ENCODE measurements around the gene HFM1. TPM values are rescaled to one million over a fixed set of nuclear protein-coding genes. Genes with fewer than 3 reads are reported as not detected.
"Not testable (repeated sequence)": the region's sequence is repeated elsewhere in the genome, so short reads cannot be mapped to it uniquely, and the experiment has no call there.

HFM1 gene
- polyA plus RNA-seq, 3 donors from 2014 or later: not detected

DNA sequence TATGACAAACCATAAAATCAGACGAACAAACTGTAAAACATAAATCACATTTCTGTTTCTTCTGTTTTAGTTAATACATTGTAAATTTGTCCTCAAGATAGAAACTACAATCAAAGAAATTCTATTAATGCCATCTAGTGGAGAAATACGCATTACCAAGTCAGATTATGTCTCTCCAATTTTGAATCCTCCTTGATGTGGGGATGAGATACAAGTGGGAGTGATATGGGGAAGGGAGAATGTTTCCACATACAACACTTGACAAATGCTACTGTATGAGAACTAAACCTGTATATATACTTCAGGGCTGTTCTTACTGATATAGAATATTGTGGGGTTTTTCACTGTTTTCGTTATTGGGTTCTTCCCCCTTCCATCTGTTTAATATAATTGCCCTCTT, 2.6 kb downstream of the HFM1 start:
- H3K27me3 Mint-ChIP-seq (ENCODE audit: low read depth in 3 of 3): peaks cover 2 to 24% (median 10%) of the 10 kb centered on the region in 3 donors
- no peaks in the 10 kb centered on the region for H3K9me3 Mint-ChIP-seq
- no peak overlapping the region for H3K4me3 Mint-ChIP-seq
- H3K36me3 Mint-ChIP-seq: no peaks in the 10 kb centered on the region
- H3K27ac Mint-ChIP-seq: no peak overlapping the region
- DNase-seq: no peak
- H3K4me1 Mint-ChIP-seq: peaks cover 4 to 12% of the 10 kb centered on the region in 2 donors

DNA sequence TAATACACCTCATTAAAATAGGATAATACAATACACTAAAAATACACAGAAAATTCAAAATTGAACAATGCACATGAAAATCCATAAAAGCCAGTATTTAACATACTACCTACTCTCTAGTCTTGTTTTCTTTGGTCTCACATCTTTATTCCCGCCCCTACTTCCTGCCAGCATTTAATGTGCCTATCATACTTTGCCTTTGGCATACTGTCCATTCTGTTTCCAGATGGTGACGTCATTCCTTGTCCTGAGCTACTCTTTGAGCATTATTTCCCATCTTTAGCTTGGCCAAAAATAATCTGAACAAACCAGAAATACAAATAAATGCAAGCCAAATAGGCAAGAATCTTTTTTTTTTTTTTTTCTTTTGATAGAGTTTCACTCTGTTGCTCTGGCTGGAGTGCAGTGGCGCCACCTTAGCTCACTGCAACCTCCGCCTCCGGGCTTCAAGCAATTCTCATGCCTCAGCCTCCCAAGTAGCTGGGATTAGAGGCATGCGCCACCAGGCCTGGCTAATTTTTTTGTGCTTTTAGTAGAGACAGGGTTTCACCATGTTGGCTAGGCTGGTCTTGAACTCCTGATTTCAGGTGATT, 4.4 kb downstream of the HFM1 start:
- peaks cover 4 to 12% of the 10 kb centered on the region in 2 donors for H3K4me1 Mint-ChIP-seq
- H3K27ac Mint-ChIP-seq: no peak overlapping the region
- DNase-seq: no peak
- H3K36me3 Mint-ChIP-seq: no peaks in the 10 kb centered on the region
- H3K27me3 Mint-ChIP-seq (ENCODE audit: low read depth in 3 of 3): peaks cover 2 to 20% (median 6%) of the 10 kb centered on the region in 3 donors
- no peaks in the 10 kb centered on the region for H3K9me3 Mint-ChIP-seq
- no peak overlapping the region for H3K4me3 Mint-ChIP-seq

DNA sequence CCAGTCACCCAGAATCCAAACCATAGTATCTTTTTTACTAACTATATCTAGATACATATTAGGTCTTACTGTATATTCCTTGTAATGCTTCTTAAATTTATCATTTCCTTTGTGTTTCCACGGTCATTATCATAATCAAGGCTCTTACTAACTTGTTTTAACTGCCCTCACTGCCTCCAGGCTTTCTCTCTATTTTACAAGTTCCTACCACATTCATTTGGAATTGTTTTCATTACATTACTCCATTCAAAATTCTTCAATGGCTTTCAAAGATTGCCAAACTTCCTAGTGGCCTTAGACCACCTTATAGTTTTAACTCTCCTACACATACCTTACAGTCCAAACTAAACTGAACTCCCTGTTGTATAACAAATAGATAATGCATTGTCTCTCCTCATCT, 6.3 kb downstream of the HFM1 start:
- Mint-ChIP-seq H3K27ac (no peak overlapping the region), H3K9me3 (no peaks in the 10 kb centered on the region), H3K4me3 (no peak overlapping the region), H3K4me1 (no peaks in the 10 kb centered on the region), H3K36me3 (no peaks in the 10 kb centered on the region), H3K27me3 (ENCODE audit: low read depth in 3 of 3) (peaks cover 0 to 14% (median 2%) of the 10 kb centered on the region in 3 donors)
- no peak for DNase-seq

GRCh38 chr1:91397605-91398004, 7.0 kb downstream of the HFM1 start:
- H3K27me3 Mint-ChIP-seq (ENCODE audit: low read depth in 3 of 3): peaks cover under 1 to 14% (median 2%) of the 10 kb centered on the region in 3 donors
- no peaks in the 10 kb centered on the region for H3K36me3 Mint-ChIP-seq

DNA sequence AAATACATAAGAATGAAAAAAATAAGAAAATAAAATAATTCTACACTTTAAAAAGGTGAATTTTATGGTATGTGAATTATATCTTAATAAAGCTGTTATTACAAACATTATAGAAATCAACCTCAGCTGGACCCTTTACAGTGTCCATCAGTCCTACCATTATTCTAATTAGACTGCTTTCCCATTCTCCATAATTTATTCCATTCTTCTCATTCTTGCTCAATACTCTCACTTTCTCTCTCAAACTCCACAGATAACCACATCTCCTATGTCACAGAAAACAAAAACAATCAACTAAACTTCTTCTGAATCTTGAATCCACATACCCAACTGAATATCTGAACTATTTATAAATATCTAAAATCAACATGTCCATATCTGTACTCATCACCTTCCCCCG, 11.6 kb downstream of the HFM1 start:
- Mint-ChIP-seq H3K27ac (no peak overlapping the region), H3K4me3 (no peak overlapping the region), H3K36me3 (no peaks in the 10 kb centered on the region), H3K9me3 (peaks cover 0 to 3% (median 0%) of the 10 kb centered on the region in 6 donors), H3K4me1 (no peaks in the 10 kb centered on the region), H3K27me3 (ENCODE audit: low read depth in 3 of 3) (peaks cover 0 to 15% (median 1%) of the 10 kb centered on the region in 3 donors)
- DNase-seq: no peak

More at GRCh38 chr1:91397605-91398004, 7.0 kb downstream of the HFM1 start:
- no peaks in the 10 kb centered on the region for H3K4me1 Mint-ChIP-seq
- H3K4me3 Mint-ChIP-seq: no peak overlapping the region
- H3K9me3 Mint-ChIP-seq: no peaks in the 10 kb centered on the region
- H3K27ac Mint-ChIP-seq: no peak overlapping the region
- no peak for DNase-seq

DNA sequence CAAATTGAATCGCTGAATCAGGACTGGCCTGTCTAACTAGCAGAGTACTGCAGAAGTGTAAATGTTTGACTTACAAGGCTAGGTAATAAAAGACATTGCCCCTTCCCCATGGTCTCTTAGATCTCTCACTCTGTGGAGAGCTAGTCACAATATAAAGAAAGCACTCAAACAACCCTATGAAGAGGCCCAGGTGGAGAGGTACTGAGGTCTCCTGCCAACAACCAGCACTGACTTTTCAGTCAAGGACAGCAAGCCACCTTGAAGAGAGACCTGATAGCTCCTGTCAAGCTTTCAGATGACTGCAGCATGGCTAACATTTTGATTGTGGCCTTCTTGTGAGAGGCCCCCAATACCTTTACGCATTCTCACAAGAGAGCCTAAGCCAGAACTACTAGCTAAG, 18.5 kb downstream of the HFM1 start:
- H3K27me3 Mint-ChIP-seq (ENCODE audit: low read depth in 3 of 3): peaks cover 0 to 10% (median 0%) of the 10 kb centered on the region in 3 donors
- no peak for DNase-seq

DNA sequence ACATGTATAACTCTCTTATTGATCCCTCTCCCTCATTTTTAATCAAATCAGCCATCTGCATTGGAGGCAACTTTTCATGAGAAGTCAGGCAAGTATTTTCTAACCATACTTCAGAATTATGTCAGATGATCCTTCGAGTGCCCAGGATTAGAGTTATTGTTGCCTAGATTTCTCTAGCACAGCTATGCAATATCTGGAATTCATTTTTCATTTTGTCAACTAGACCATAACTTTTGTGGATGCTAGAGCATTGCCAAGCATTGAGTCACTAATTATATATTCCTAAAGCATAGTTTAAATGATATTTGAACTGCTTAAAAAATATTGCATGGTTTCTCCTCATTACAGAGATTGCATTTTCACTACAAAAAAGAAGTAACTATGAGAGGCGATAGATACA, 21.2 kb downstream of the HFM1 start:
- Mint-ChIP-seq H3K4me3 (no peak overlapping the region), H3K4me1 (no peaks in the 10 kb centered on the region), H3K27ac (no peak overlapping the region), H3K9me3 (no peaks in the 10 kb centered on the region), H3K36me3 (no peaks in the 10 kb centered on the region), H3K27me3 (ENCODE audit: low read depth in 3 of 3) (peaks cover 0 to 7% (median 0%) of the 10 kb centered on the region in 3 donors)
- no peak for DNase-seq

More for the DNA sequence above, 18.5 kb downstream of the HFM1 start:
- Mint-ChIP-seq H3K4me3 (no peak overlapping the region), H3K9me3 (no peaks in the 10 kb centered on the region), H3K36me3 (no peaks in the 10 kb centered on the region), H3K27ac (no peak overlapping the region), H3K4me1 (no peaks in the 10 kb centered on the region)

DNA sequence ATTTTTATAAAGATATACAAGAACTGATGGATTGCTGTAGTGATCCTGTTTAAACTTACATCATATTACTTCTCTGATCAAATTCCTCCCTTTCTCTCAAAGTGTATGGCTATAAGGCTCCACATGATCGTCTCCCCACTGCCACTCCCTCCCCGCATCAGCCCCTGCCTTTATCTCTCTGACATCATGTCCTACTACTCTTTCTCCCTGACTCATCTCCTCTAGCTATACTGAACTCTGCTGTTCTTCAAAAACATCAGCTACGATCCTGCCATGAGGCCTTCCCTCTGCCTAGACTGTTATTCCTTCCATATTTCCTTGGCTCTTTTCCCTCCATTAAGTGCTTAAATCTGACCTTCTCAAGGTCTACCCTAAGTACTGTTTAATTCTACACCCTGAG, 22.8 kb downstream of the HFM1 start:
- DNase-seq: no peak
- no peaks in the 10 kb centered on the region for H3K36me3 Mint-ChIP-seq
- no peak overlapping the region for H3K4me3 Mint-ChIP-seq
- no peaks in the 10 kb centered on the region for H3K4me1 Mint-ChIP-seq
- H3K27ac Mint-ChIP-seq: no peak overlapping the region
- no peaks in the 10 kb centered on the region for H3K9me3 Mint-ChIP-seq
- H3K27me3 Mint-ChIP-seq (ENCODE audit: low read depth in 3 of 3): peaks cover 0 to 7% (median 0%) of the 10 kb centered on the region in 3 donors

GRCh38 chr1:91374086-91374485, 30.6 kb downstream of the HFM1 start:
- Mint-ChIP-seq H3K4me3 (no peak overlapping the region), H3K27ac (no peak overlapping the region), H3K36me3 (no peaks in the 10 kb centered on the region), H3K9me3 (no peaks in the 10 kb centered on the region), H3K27me3 (ENCODE audit: low read depth in 3 of 3) (peaks cover 0 to 7% (median 2%) of the 10 kb centered on the region in 3 donors), H3K4me1 (no peaks in the 10 kb centered on the region)
- DNase-seq: no peak

GRCh38 chr1:91372230-91372629, 32.4 kb downstream of the HFM1 start:
- H3K27ac Mint-ChIP-seq, DNase-seq, H3K4me3 Mint-ChIP-seq, H3K4me1 Mint-ChIP-seq, H3K9me3 Mint-ChIP-seq, H3K36me3 Mint-ChIP-seq: not testable (repeated sequence)
- peaks cover 2 to 12% (median 4%) of the 10 kb centered on the region in 3 donors for H3K27me3 Mint-ChIP-seq (ENCODE audit: low read depth in 3 of 3)

DNA sequence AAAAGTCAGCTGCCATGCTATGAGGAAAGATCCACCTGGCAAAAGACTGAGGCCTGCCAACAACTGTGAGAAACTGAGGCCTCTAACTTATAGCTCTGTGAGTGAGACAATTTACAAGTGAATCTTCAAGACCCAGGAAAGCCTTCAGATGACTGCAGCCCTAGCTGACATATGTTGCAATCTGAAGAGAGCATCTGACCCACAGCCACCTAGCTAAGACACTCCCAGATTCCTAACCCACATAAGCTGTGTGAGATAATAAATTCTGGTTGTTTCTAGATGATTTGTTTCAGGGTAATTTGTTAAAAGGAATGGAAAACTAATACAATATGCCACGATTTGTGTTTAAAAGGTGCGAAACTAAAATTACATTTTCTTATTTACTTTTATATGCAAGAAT, 55.1 kb downstream of the HFM1 start:
- Mint-ChIP-seq H3K27me3 (ENCODE audit: low read depth in 3 of 3) (peaks cover 0 to 12% (median 6%) of the 10 kb centered on the region in 3 donors), H3K36me3 (peaks cover 0 to 9% (median 9%) of the 10 kb centered on the region in 3 donors)

GRCh38 chr1:91346824-91347223, 57.8 kb downstream of the HFM1 start:
- no peak overlapping the region for H3K4me3 Mint-ChIP-seq
- DNase-seq: no peak
- no peaks in the 10 kb centered on the region for H3K9me3 Mint-ChIP-seq
- peaks cover 0 to 5% (median 3%) of the 10 kb centered on the region in 3 donors for H3K27me3 Mint-ChIP-seq (ENCODE audit: low read depth in 3 of 3)
- H3K27ac Mint-ChIP-seq: no peak overlapping the region
- H3K4me1 Mint-ChIP-seq: no peaks in the 10 kb centered on the region
- no peaks in the 10 kb centered on the region for H3K36me3 Mint-ChIP-seq

More for the DNA sequence above, 55.1 kb downstream of the HFM1 start:
- no peak overlapping the region for H3K27ac Mint-ChIP-seq
- peaks cover 7 to 12% (median 10%) of the 10 kb centered on the region in 6 donors for H3K9me3 Mint-ChIP-seq
- DNase-seq: no peak
- H3K4me3 Mint-ChIP-seq: no peak overlapping the region
- no peaks in the 10 kb centered on the region for H3K4me1 Mint-ChIP-seq

DNA sequence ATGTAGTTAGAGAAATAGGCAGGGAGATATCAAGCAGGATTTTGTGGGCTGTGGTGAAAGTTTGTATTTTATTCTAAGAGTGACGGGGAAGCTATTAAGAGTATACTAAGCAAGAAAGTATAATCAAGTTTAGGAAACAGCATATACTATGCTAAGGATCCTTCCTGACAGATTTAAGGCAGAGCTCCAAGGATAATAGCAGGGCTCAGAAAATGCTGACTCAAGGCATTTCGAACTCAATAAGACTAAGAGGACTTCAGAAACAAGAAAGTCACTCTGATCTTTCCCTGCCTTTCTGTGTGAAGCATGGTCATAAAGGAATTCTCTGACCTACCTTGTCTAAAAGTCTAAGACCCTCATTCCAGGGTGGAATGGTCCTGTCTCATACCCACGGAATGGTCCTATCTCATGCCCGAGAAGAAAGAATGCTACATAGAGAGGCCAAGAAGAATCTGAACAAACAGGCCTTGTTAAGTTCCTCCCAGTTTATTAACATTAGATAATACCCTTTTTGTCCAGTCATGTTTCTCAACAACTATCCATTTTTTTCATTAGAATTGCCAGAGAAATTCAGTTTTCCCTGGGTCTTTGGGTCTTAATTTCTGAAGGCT, 59.1 kb downstream of the HFM1 start:
- no peak for DNase-seq
- no peak overlapping the region for H3K4me3 Mint-ChIP-seq

DNA sequence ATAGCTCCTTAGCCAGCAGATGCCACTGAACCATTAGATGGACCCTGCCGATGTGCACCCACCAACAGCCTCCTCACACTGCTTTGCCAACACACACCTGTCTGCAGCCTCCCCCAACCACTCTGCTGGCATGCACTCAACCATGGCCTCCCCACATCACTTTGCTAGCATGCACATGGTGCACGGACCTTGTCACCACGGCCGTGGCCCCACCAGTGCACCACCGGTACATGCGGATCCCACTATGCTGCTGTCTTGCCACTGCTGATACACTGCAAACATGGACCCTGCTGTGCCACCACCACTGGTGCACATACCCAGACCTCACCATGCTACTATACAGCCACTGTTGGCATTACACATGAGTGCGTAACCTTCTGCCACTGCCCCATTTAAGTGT, 66.1 kb downstream of the HFM1 start:
- DNase-seq: no peak
- H3K4me3 Mint-ChIP-seq: no peak overlapping the region
- no peaks in the 10 kb centered on the region for H3K36me3 Mint-ChIP-seq
- H3K27me3 Mint-ChIP-seq (ENCODE audit: low read depth in 3 of 3): peaks cover 0 to 13% (median 2%) of the 10 kb centered on the region in 3 donors
- peaks cover 0 to 2% (median 0%) of the 10 kb centered on the region in 6 donors for H3K9me3 Mint-ChIP-seq
- no peaks in the 10 kb centered on the region for H3K4me1 Mint-ChIP-seq
- no peak overlapping the region for H3K27ac Mint-ChIP-seq

More for the DNA sequence above, 59.1 kb downstream of the HFM1 start:
- Mint-ChIP-seq H3K27ac (no peak overlapping the region), H3K27me3 (ENCODE audit: low read depth in 3 of 3) (peaks cover 0 to 10% (median 3%) of the 10 kb centered on the region in 3 donors), H3K36me3 (no peaks in the 10 kb centered on the region), H3K9me3 (no peaks in the 10 kb centered on the region), H3K4me1 (no peaks in the 10 kb centered on the region)

All from immature natural killer cell (primary cell).